IMR-90 (cell line): ENCODE data around the gene HSFX1.

Experiments used
- BHLHE40 ChIP-seq: fragments of 150-350 bp; IDR thresholded peaks from 2 replicates; pipeline ENCODE4 v1.6.1; 2016; ENCODE audit warnings: mild to moderate bottlenecking, low read depth, low read length
- CHD1 ChIP-seq: IDR thresholded peaks from 2 replicates; pipeline ENCODE4 v1.6.1; 2012; ENCODE audit warnings: low read depth, low read length, improper control_type of control experiment
- CTCF ChIP-seq: conservative IDR thresholded peaks from 2 replicates; pipeline ENCODE4 v1.5.1; 2012; ENCODE audit warnings: mild to moderate bottlenecking, low read depth, low read length, improper control_type of control experiment
- ELK1 ChIP-seq: fragments of 150-350 bp; IDR thresholded peaks from 2 replicates; pipeline ENCODE4 v1.6.1; 2016; ENCODE audit warnings: low read depth, mild to moderate bottlenecking, low read length, moderate library complexity, borderline replicate concordance
- FOS ChIP-seq: fragments of 150-350 bp; IDR thresholded peaks from 2 replicates; pipeline ENCODE4 v1.6.1; 2016; ENCODE audit warnings: low read depth, low read length
- MXI1 ChIP-seq: IDR thresholded peaks from 2 replicates; pipeline ENCODE4 v1.6.1; 2012; ENCODE audit warnings: low read depth, mild to moderate bottlenecking, low read length, moderate library complexity, borderline replicate concordance
- POLR2A ChIP-seq: IDR thresholded peaks from 2 replicates; pipeline ENCODE4 v1.6.1; 2012; ENCODE audit warnings: mild to moderate bottlenecking, low read depth, low read length
- RAD21 ChIP-seq: IDR thresholded peaks from 2 replicates; pipeline ENCODE4 v1.6.1; 2012; ENCODE audit warnings: low read length, improper control_type of control experiment
- RCOR1 ChIP-seq: IDR thresholded peaks from 2 replicates; pipeline ENCODE4 v1.6.1; 2012; ENCODE audit warnings: mild to moderate bottlenecking, low read length, improper control_type of control experiment; ENCODE audit not compliant: insufficient replicate concordance
- RFX5 ChIP-seq: IDR thresholded peaks from 2 replicates; pipeline ENCODE4 v1.8.0; 2012; ENCODE audit warnings: low read depth, mild to moderate bottlenecking, low read length, moderate library complexity
- SMC3 ChIP-seq: fragments of 150-350 bp; IDR thresholded peaks from 2 replicates; pipeline ENCODE4 v1.6.1; 2016; ENCODE audit warnings: low read depth, mild to moderate bottlenecking, antibody characterized with exemption, low read length, moderate library complexity
- USF2 ChIP-seq: fragments of 150-350 bp; IDR thresholded peaks from 2 replicates; pipeline ENCODE4 v1.6.1; 2017; ENCODE audit warnings: mild to moderate bottlenecking, antibody characterized with exemption, low read length, low read depth

- TF ChIP-seq POLR2A: no peak
- TF ChIP-seq CTCF: no peak
- no peak for TF ChIP-seq RAD21
- no peak for TF ChIP-seq SMC3
- TF ChIP-seq ELK1: no peak
- TF ChIP-seq FOS: no peak
- no peak for TF ChIP-seq RFX5
- no peak for TF ChIP-seq BHLHE40
- TF ChIP-seq CHD1: no peak
- TF ChIP-seq MXI1: no peak
- no peak for TF ChIP-seq USF2
- no peak for TF ChIP-seq RCOR1
These were observed 15.7 kb upstream of the HSFX1 start for GRCh38 chrX:149758068-149758714.
